Measurements from ENCODE around the gene HDGF. TPM values are rescaled to one million over a fixed set of nuclear protein-coding genes. Genes with fewer than 3 reads are reported as not detected.

HDGF gene
- total RNA-seq: 206 and 355 TPM in 2 replicates

GRCh38 chr1:156751451-156751756 is at the start of gene HDGF:
Gene HDGF, minus strand, starts transcription at chr1:156751675. Its CDS starts 246 bp downstream, at chr1:156751429.

GRCh38 chr1:156767101-156767878 is 15.8 kb upstream of the HDGF start, which contains the start of gene PRCC:
Gene PRCC, plus strand, starts transcription at chr1:156767535. Its CDS starts 237 bp downstream, at chr1:156767772.

GRCh38 chr1:156740741-156741480 is 10.6 kb downstream of the HDGF start, which contains the start of gene MRPL24:
Gene MRPL24, minus strand, starts transcription at chr1:156741088. Its CDS starts 2,384 bp downstream, at chr1:156738704.

GRCh38 chr1:156728599-156729462 is 22.6 kb downstream of the HDGF start, which contains the start of gene ISG20L2:
Gene ISG20L2, minus strand, starts transcription at chr1:156728766. Its CDS starts 1,114 bp downstream, at chr1:156727652.

GRCh38 chr1:156727926-156728598 is 23.4 kb downstream of the HDGF start, which contains the start of gene METTL25B:
Gene METTL25B, plus strand, starts transcription at chr1:156728469. Its CDS starts 636 bp downstream, at chr1:156729105.

GRCh38 chr1:156705321-156705917 is 46.1 kb downstream of the HDGF start, which contains the start of gene CRABP2:
Gene CRABP2, minus strand, starts transcription at chr1:156705583. Its CDS starts 137 bp downstream, at chr1:156705446.

Other genes with a start within 250 kb of the HDGF start
- 0.07 and 0.34 TPM in 2 replicates for gene IQGAP3, start 179.1 kb downstream of the HDGF start, total RNA-seq
- gene TTC24, start 172.0 kb downstream of the HDGF start, total RNA-seq: not detected in 2 replicates
- 68.5 and 102 TPM in 2 replicates for gene NAXE, start 159.9 kb downstream of the HDGF start, total RNA-seq
- 31.4 and 39.7 TPM in 2 replicates for gene GPATCH4, start 150.2 kb downstream of the HDGF start, total RNA-seq
- not detected in 2 replicates for gene HAPLN2, start 132.3 kb downstream of the HDGF start, total RNA-seq
- gene BCAN, start 109.6 kb downstream of the HDGF start, total RNA-seq: not detected in 2 replicates
- gene NES, start 74.3 kb downstream of the HDGF start, total RNA-seq: under 0.01 and 0.14 TPM in 2 replicates
- 22.9 and 141 TPM in 2 replicates for gene CRABP2, start 46.1 kb downstream of the HDGF start, total RNA-seq
- gene METTL25B, start 23.2 kb downstream of the HDGF start, total RNA-seq: 19.5 and 20.8 TPM in 2 replicates
- gene ISG20L2, start 22.9 kb downstream of the HDGF start, total RNA-seq: 10.9 and 17.9 TPM in 2 replicates
- gene MRPL24, start 10.6 kb downstream of the HDGF start, total RNA-seq: 34.2 and 45.5 TPM in 2 replicates
- gene PRCC, start 15.9 kb upstream of the HDGF start, total RNA-seq: 15.4 and 23.1 TPM in 2 replicates
- 1.7 and 2.1 TPM in 2 replicates for gene SH2D2A, start 65.2 kb upstream of the HDGF start, total RNA-seq
- gene INSRR, start 107.4 kb upstream of the HDGF start, total RNA-seq: not detected in 2 replicates
- under 0.01 TPM in 1 of 2 replicates, not detected in the other for gene NTRK1, start 109.2 kb upstream of the HDGF start, total RNA-seq
- gene PEAR1, start 142.0 kb upstream of the HDGF start, total RNA-seq: 1.7 and 3.5 TPM in 2 replicates
- not detected in 2 replicates for gene LRRC71, start 169.0 kb upstream of the HDGF start, total RNA-seq